ENCODE measurements around the gene NUF2. TPM values are rescaled to one million over a fixed set of nuclear protein-coding genes. Genes with fewer than 3 reads are reported as not detected.

Gene NUF2
- total and polyA plus RNA-seq, 10 of the 15 experiments (the other 5 are each of a cell fraction or from before 2014, with no cell fraction given), result 27.4 to 62.6 (median 49.1) TPM

- POLR2A ChIA-PET, result no interaction called here
- intact Hi-C loops (cut with micrococcal nuclease; ENCODE audit: unreplicated experiment), result no loop called here
- TF ChIP-seq YY1 (IDR thresholded peaks at IDR 0.05; ENCODE audit: low read depth, low read length), result no peak
- no peak for TF ChIP-seq KAT2A (conservative IDR thresholded peaks at IDR 0.05; ENCODE audit: control insufficient read depth, low read depth, low read length)
- TF ChIP-seq FOXK2 (IDR thresholded peaks at IDR 0.05), result no peak
- no peak for TF ChIP-seq NKRF (conservative IDR thresholded peaks at IDR 0.05)
- no peak for TF ChIP-seq ZNF217 (IDR thresholded peaks at IDR 0.05)
- TF ChIP-seq BMI1 (IDR thresholded peaks at IDR 0.05; ENCODE audit: borderline replicate concordance), result no peak
- TF ChIP-seq CHD2 (IDR thresholded peaks at IDR 0.05; ENCODE audit: borderline replicate concordance, low read depth, low read length), result no peak
- no peak for TF ChIP-seq SREBF1 (IDR thresholded peaks at IDR 0.05; ENCODE audit: low read length)
- no peak for TF ChIP-seq PAX8 (IDR thresholded peaks at IDR 0.05)
- no peak for TF ChIP-seq BCL11A (IDR thresholded peaks at IDR 0.05; ENCODE audit: low read depth, low read length)
- no peak for TF ChIP-seq SUZ12 (IDR thresholded peaks at IDR 0.05; ENCODE audit: unreplicated experiment)
- no peak for TF ChIP-seq ZBTB4 (CRISPR knock-in tag; IDR thresholded peaks at IDR 0.05)
- TF ChIP-seq REST (IDR thresholded peaks at IDR 0.05; ENCODE audit: low read depth, low read length), result no peak
- TF ChIP-seq EED (IDR thresholded peaks at IDR 0.05; ENCODE audit: low read depth), result no peak
- no peak for TF ChIP-seq EP300 (IDR thresholded peaks at IDR 0.05; ENCODE audit: borderline replicate concordance in 1 of 2, control insufficient read depth in 1 of 2, low read depth in 2 of 2, low read length in 2 of 2)
- no peak for TF ChIP-seq RB1 (IDR thresholded peaks at IDR 0.05; ENCODE audit: borderline replicate concordance)
Measured at GRCh38 chr1:163273766-163274441, 47.9 kb upstream of the NUF2 start.

More at GRCh38 chr1:163273766-163274441, 47.9 kb upstream of the NUF2 start:
- WGBS (ENCODE audit: insufficient coverage, insufficient replicate concordance, low lambda C conversion rate, missing lambda C conversion rate), result 95% methylated on average over 2 of the region's 2 CpGs
- Histone ChIP-seq H2AFZ (ENCODE audit: control insufficient read depth, low read depth, low read length) (no peak overlapping the region), H3K27me3 (replicated peaks in 1 of 2; ENCODE audit: control insufficient read depth in 2 of 2, insufficient read depth in 2 of 2, low read length in 1 of 2) (no peaks in the 10 kb centered on the region), H3K4me3 (no peak overlapping the region), H3K4me2 (ENCODE audit: control insufficient read depth, insufficient read depth) (no peak overlapping the region), H3K9ac (ENCODE audit: control insufficient read depth, insufficient read depth, low read length) (no peak overlapping the region), H3K9me3 (replicated peaks; ENCODE audit: control insufficient read depth, insufficient read depth, low read length) (peaks cover 5% of the 10 kb centered on the region; the same call in 2 of the 3 replicates), H3K27ac (ENCODE audit: control insufficient read depth, insufficient read depth) (no peak overlapping the region), H3K4me1 (ENCODE audit: control insufficient read depth, insufficient read depth, low read length) (no peaks in the 10 kb centered on the region), H4K20me1 (ENCODE audit: control insufficient read depth, insufficient read depth) (no peaks in the 10 kb centered on the region), H3K79me2 (ENCODE audit: control insufficient read depth, insufficient read depth, low read length) (no peaks in the 10 kb centered on the region), H3K36me3 (ENCODE audit: control insufficient read depth in 2 of 2, insufficient read depth in 2 of 2, low read length in 1 of 2) (peaks cover 0 to 3% of the 10 kb centered on the region in 2 experiments; a peak in 1 of 4 replicates)
- SMC1A ChIA-PET (ENCODE audit: uncharacterized antibody, unreplicated experiment), result interaction anchor here (0.7 kb wide), 1 partner anchor 10 kb away, joined by 4 read pairs; no protein-coding TSS in a partner anchor
- DNase-seq (ENCODE audit: low read depth, low spot score), result no peak
- RAD21 ChIA-PET (ENCODE audit: unreplicated experiment), result no interaction called here
- CTCF ChIA-PET, result interaction anchor here (1.4 kb wide), 1 partner anchor 42 kb away, joined by 4 read pairs; no protein-coding TSS in a partner anchor
- no peak for FAIRE-seq
- ATAC-seq, result no peak
- BruUV-seq (replicated peaks), result no TSS peak
- in situ Hi-C loops (cut with MboI), result no loop called here

Data from GM12878 (cell line).